ENCODE results near the gene TESK2.

TESK2 gene

DNA sequence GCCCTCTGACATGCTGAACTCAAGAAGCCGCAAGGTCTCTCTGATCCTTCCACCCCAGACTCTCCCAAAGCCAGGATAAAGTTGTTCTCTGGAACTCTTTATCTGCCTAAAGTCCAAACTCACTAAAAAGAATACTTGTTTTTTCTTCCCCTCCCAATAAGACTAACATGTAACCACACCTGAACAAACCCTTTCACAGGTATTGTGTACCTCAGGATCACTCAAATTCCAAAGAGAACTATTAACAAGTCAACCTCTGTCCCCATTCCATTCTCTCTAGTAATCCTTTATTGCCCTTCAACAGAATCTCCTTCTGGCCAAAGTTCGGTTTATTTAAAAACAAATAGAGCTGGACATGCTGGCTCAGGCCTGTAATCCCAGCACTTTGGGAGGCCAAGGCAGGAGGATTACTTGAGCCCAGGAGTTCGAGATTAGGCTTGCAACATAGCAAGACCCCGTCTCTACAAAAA lies 155.1 kb downstream of the TESK2 start:
- DNase-seq (ENCODE audit: low read depth) = no peak

GRCh38 chr1:45334308-45335245 lies 156.4 kb downstream of the TESK2 start:
- no peak for DNase-seq (ENCODE audit: low read depth)

- no peak for DNase-seq (ENCODE audit: low read depth)
These were observed 158.6 kb downstream of the TESK2 start for GRCh38 chr1:45332346-45332720.

DNA sequence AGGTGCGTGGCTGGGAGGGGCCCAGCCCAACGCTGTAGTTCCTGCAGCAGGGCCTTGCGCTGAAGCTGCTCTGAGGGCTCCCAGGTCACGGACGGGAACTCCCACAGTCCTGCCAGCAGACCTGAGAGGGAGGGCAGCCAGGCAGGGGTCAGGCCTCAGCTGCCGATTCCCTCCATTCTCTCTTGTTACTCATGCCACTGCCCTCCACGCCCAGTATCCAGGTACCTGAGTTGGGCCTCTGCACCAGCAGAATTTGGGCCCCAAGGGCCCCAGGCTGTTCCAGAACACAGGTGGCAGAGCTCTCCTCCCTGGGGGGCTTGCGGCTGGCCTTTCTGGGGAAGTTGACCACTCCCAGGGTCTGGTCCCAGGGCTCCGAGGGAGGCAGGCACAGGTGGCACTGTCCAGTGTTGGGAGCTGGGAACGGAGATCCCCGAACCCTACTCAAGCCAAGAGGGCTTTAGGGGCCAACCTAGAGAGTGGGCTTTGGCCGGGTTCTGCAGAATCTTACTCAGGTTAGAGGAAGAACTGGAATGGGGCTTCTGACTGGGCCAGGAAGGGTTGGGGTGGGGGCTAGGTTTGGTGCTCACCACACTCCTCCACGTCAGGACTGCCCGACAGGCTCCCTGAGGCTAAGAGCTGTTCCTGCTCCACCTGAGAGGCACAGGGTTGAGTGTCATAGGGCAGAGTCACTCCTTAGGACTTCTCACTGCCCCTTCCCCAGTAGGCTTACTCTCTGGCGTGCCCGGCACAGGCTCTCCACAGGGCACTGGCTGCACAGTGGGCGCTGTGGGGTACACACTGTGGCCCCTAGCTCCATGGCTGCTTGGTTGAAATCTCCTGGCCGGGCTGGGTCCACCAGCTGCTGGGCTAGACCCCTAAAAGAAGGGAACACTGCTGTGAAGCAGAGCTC lies 159.3 kb downstream of the TESK2 start:
- no peak for DNase-seq (ENCODE audit: low read depth)

- DNase-seq (ENCODE audit: low read depth) = no peak
These were observed 161.5 kb downstream of the TESK2 start for GRCh38 chr1:45329445-45329844.

DNA sequence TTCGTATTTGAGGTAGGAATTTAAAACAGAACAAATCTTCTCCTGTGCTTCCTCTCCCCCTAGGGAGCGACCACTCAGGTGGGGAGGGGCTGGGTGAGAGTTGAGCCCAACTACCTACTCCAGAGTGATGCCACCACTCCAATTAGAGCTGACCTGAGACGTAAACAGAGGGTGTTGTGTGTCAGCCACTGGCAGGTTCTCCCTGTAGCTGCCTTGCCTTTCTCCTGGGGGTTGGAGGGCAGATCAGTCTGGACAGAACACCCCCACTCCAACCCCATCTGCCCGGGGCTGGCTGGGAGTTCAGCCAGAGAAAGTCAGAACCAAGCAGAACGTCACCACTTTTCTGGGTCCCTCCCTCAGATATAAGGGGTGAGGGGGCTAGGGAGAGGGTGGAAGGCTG lies 162.3 kb downstream of the TESK2 start:
- DNase-seq (ENCODE audit: low read depth) = no peak

- no peak for DNase-seq (ENCODE audit: low read depth)
These were observed 163.1 kb downstream of the TESK2 start for GRCh38 chr1:45327644-45328515.

DNA sequence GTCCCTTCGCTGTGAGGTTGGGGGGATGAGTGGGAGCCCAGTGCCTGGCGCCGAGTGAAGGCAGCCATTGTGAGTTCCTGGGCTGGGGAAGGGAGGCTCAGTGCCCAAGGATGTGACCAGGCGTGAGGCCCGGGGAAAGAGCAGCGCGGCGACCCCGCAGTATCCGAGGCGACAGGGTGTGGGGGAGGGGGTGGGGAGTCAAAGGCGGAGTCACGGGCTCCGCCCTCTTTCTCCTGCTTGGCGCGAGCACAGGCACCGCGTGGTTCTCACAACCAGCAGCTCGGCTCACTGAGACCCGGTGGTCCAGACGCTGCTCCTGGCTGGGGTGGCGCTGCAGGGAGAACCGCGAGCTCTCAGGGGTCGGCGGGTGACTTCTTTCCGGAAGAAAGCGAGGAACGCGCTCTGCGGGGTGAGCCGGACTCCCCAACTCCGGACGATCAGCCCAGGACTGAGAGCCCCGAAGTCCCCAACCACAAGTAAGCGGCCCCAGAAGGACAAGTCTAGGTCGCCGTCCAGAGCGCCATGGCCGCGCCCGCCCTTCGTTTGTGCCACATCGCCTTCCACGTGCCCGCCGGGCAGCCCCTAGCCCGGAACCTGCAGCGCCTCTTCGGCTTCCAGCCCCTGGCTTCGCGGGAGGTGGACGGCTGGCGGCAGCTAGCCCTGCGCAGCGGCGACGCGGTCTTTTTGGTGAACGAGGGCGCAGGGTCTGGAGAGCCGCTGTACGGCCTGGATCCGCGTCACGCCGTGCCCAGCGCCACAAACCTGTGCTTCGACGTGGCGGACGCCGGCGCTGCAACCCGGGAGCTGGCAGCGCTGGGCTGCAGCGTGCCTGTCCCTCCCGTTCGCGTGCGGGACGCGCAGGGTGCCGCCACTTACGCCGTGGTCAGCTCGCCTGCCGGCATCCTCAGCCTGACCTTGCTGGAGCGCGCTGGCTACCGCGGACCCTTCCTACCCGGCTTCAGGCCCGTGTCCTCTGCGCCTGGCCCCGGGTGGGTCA lies 164.0 kb downstream of the TESK2 start, which contains the start of gene HPDL:
HPDL (plus strand) TSS at position 269 of the 997 bp plus-strand sequence; CDS start at position 523, 254 bp downstream.
- DNase-seq (ENCODE audit: low read depth) = peak; percentile 79

GRCh38 chr1:45325851-45326506 lies 165.0 kb downstream of the TESK2 start:
- no peak for DNase-seq (ENCODE audit: low read depth)

- no peak for DNase-seq (ENCODE audit: low read depth)
These were observed 168.4 kb downstream of the TESK2 start for GRCh38 chr1:45322486-45323040.

DNA sequence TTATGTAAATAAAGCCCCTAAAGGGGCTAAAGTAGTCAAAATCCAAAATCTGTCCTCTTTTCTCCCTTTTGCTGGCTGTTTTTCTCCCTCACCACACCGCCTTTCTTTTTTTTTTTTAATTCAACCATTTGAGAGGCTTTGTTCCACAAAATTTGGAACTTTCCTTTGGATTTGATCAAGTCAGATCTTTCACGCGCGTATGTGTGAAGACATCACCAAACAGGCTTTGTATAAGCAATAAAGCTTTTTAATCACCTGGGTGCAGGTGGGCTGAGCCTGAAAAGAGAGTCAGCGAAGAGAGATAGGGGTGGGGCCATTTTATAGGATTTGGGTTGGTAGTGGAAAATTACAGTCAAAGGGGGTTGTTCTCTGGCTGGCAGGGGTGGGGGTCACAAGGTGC lies 169.5 kb downstream of the TESK2 start:
- DNase-seq (ENCODE audit: low read depth) = no peak

GRCh38 chr1:45319761-45320160 lies 171.2 kb downstream of the TESK2 start:
- no peak for DNase-seq (ENCODE audit: low read depth)

DNA sequence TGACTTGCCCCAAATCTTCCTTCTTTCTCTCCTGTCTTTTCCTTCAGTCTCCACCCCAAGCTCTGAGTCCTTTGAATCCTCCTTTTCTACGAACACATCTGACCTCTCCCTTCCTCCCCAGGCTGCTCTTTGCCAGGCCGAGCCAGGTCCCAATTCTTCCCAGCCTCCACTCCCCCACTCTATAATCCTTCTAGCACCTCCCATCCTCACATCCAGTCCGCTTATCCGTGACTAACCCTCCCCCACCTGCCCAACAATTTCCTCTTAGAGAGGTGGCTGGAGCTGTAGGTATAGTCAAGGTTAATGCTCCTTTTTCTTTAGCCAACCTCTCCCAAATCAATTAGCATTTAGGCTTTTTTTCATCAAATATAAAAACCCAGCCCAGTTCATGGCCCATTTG lies 173.8 kb downstream of the TESK2 start:
- no peak for DNase-seq (ENCODE audit: low read depth)

GRCh38 chr1:45314266-45314665 lies 176.7 kb downstream of the TESK2 start:
- no peak for DNase-seq (ENCODE audit: low read depth)

DNA sequence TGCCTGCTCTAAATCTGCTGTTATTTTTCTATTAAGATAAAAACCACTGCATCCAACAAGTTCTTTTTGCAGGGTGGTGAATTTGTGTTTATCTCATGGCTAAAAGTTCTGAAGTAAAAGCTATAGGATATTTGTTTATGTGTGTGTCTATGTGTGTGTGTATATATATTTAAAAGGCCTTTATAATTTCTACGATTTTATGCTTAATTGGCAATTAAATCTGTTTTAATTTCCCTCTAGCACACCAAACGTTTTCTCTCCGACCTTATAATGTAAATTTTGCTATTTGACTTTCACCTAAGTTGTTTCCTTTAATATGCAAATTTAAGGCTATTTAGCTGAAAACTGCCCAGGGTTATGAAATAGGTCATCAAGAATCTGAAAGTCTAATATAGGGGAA lies 184.1 kb downstream of the TESK2 start:
- DNase-seq (ENCODE audit: low read depth) = no peak

GRCh38 chr1:45306319-45306718 lies 184.6 kb downstream of the TESK2 start:
- DNase-seq (ENCODE audit: low read depth) = peak; percentile 49

DNA sequence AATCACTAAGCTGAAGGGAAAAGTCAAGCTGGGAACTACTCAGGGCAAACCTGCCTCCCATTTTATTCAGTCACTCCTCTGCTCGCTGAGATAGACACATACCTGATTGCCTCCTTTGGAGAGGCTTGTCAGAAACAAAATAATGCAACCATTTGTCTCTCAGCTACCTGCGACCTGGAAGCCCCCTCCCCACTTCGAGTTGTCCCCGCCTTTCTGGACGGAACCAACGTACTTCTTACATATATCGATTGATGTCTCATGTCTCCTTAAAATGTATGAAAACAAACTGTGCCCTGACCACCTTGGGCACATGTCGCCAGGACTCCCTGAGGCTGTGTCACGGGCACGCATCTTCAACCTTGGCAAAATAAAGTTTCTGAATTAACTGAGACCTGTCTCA lies 185.7 kb downstream of the TESK2 start:
- no peak for DNase-seq (ENCODE audit: low read depth)

DNA sequence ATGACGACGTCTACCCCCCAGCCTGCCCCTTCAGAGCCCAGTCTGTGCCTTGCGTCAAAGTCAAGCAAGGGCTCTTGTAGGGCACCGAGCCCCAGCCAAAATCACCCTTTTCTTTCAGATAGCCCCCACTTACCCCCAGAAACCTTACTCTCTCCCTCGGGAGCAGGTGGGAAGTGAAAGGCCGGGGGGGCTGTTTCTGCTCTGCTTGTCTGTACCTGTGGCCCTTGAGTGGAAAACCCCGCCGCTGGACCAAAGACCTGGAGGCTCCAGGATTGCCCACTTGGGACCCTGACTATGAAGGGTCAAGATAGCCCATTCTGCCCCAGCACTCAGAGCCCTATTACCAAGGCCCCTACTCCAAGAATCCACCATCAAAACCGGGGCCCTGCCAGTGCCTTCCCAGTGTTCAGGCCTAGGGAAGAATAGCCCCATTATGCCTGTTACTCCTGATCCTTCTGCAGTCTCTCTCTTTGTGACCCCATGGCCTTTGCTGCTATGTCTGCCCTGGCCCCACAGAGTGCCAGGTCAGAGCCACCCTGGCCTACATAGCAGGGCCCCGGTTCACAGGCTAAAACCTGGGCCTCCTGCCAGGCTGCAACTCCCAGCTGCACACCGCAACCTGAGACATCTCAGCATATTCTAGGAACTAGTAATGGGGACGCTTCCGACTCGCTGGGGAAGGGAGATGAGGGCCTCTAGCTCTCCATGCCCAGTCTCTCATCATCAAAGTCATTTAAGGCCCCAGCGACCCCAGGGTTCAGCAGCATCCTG lies 186.5 kb downstream of the TESK2 start:
- no peak for DNase-seq (ENCODE audit: low read depth)
